Aorta (tissue), 5 donors: ENCODE results near the gene HUNK. TPM values are rescaled to one million over a fixed set of nuclear protein-coding genes. Genes with fewer than 3 reads are reported as not detected.

Source experiments
- ATAC-seq: fragments of 200-7000 bp; cut with Tn5 transposase; one replicate; pipeline ENCODE4 v1.9.1; 2022; ENCODE audit warnings: moderate library complexity; ENCODE audit not compliant: low FRiP score
- DNase-seq, 2 donors: peaks; one replicate each; pipeline ENCODE4 v3.0.0-alpha.2; 2020
- H3K27ac ChIP-seq, 2 donors: one replicate each; pipeline ENCODE4 v1.5.1; 2013; ENCODE audit warnings: low read length in 2 of 2, mild to moderate bottlenecking in 2 of 2, moderate library complexity in 2 of 2, control low read depth in 1 of 2, inconsistent platforms in 1 of 2, low read depth in 1 of 2
- H3K27me3 ChIP-seq, 2 donors: one replicate each; pipeline ENCODE4 v1.6.1; 2013; ENCODE audit warnings: control low read depth in 1 of 2, low read length in 1 of 2, mild to moderate bottlenecking in 1 of 2, moderate library complexity in 1 of 2; ENCODE audit not compliant: insufficient read depth in 2 of 2, control insufficient read depth in 1 of 2
- H3K36me3 ChIP-seq, 2 donors: one replicate each; pipeline ENCODE4 v1.6.1; 2013; ENCODE audit warnings: control low read depth in 1 of 2, low read length in 1 of 2, mild to moderate bottlenecking in 1 of 2; ENCODE audit not compliant: insufficient read depth in 2 of 2, control insufficient read depth in 1 of 2
- H3K4me1 ChIP-seq, 2 donors: one replicate each; pipeline ENCODE4 v1.6.1; 2013; ENCODE audit warnings: low read length in 2 of 2, control low read depth in 1 of 2, mild to moderate bottlenecking in 1 of 2, moderate library complexity in 1 of 2; ENCODE audit not compliant: insufficient read depth in 2 of 2, control insufficient read depth in 1 of 2
- H3K4me3 ChIP-seq, 2 donors: one replicate each; pipeline ENCODE4 v1.5.1; 2013; ENCODE audit warnings: low read length in 2 of 2, control low read depth in 1 of 2, mild to moderate bottlenecking in 1 of 2
- H3K9me3 ChIP-seq: one replicate; pipeline ENCODE4 v1.6.1; 2013; ENCODE audit warnings: mild to moderate bottlenecking, low read length; ENCODE audit not compliant: control insufficient read depth
- whole genome bisulfite sequencing, 2 donors: extraction: QIAGEN DNeasy Blood & Tissue Kit; methylation state at CpG; one replicate each; pipeline ENCODE4 v1.1.7; 2013; 5-methylcytosine and 5-hydroxymethylcytosine counted together
- intact Hi-C, 2 donors: fragments of 100-400 bp; cut with DNase I; formaldehyde crosslinking; loops; one replicate each; pipeline versions ENCODE4 v1.14.2 to v1.15.0; 2022
- polyA plus RNA-seq, 2 donors: library from polyadenylated mRNA; stranded (reverse); fragments of 200-250 nt; gene quantifications; one replicate each; pipeline ENCODE4 v1.2.3, GENCODE V29; 2013
- total RNA-seq, 2 donors: library from RNA; stranded (reverse); fragmentation: NEBNext Ultra II Directional; extraction: Animal tissue kit (Norgen Biotek cat#: 25700); gene quantifications; one replicate each; pipeline ENCODE4 v1.2.1, GENCODE V29; 2021
- donor health status: healthy with polysubstance abuse.
- donor health status: Bipolar disorder and iron deficiency.
- donor health status: DM: no; HTN: no; CAD: no.
- donor health status: DM: no; HTN: no; CAD: no.
- donor health status: DM: yes; HTN: yes; CAD: no.

Gene HUNK
- total and polyA plus RNA-seq, 4 donors, result 0.13 to 5.2 (median 0.45) TPM; not detected in 1

- H3K27me3 ChIP-seq, result no peaks in the 10 kb centered on the region
- H3K9me3 ChIP-seq, result no peaks in the 10 kb centered on the region
- ATAC-seq, result no peak
- no peaks in the 10 kb centered on the region for H3K36me3 ChIP-seq
- no peak overlapping the region for H3K27ac ChIP-seq
- 92 to 95% methylated on average over 10 of the region's 10 CpGs for WGBS, 2 donors
- intact Hi-C loops, result no loop called here
- no peaks in the 10 kb centered on the region for H3K4me1 ChIP-seq
- DNase-seq, result no peak
- H3K4me3 ChIP-seq, result no peak overlapping the region
Observed at GRCh38 chr21:32043458-32043857, 170.6 kb downstream of the HUNK start.

GRCh38 chr21:32044205-32045180 is 171.7 kb downstream of the HUNK start:
- WGBS, 2 donors, result 65 to 69% methylated on average over 25 of the region's 25 CpGs
- ATAC-seq (no peak), DNase-seq (no peak)
- Histone ChIP-seq H3K9me3 (no peaks in the 10 kb centered on the region), H3K27me3 (no peaks in the 10 kb centered on the region), H3K4me1 (no peaks in the 10 kb centered on the region), H3K36me3 (no peaks in the 10 kb centered on the region), H3K4me3 (no peak overlapping the region), H3K27ac (no peak overlapping the region)
- intact Hi-C loops, result no loop called here

GRCh38 chr21:32046191-32046590 is 173.4 kb downstream of the HUNK start:
- ATAC-seq, result no peak
- Histone ChIP-seq H3K4me1 (no peaks in the 10 kb centered on the region), H3K27me3 (no peaks in the 10 kb centered on the region), H3K9me3 (peaks cover 1% of the 10 kb centered on the region), H3K4me3 (no peak overlapping the region), H3K36me3 (no peaks in the 10 kb centered on the region), H3K27ac (no peak overlapping the region)
- no peak for DNase-seq
- 84 to 96% methylated on average over 5 of the region's 5 CpGs for WGBS, 2 donors
- intact Hi-C loops, result no loop called here

- Histone ChIP-seq H3K36me3 (no peaks in the 10 kb centered on the region), H3K4me1 (no peaks in the 10 kb centered on the region), H3K27me3 (no peaks in the 10 kb centered on the region), H3K27ac (no peak overlapping the region), H3K4me3 (no peak overlapping the region), H3K9me3 (peaks cover 4% of the 10 kb centered on the region)
- ATAC-seq (no peak), DNase-seq (no peak)
- intact Hi-C loops, result no loop called here
- 70 to 77% methylated on average over 4 of the region's 4 CpGs for WGBS, 2 donors
Observed at GRCh38 chr21:32048353-32048752, 175.5 kb downstream of the HUNK start.

Other genes starting within 250 kb of the HUNK start
- gene SOD1, start 213.3 kb upstream of the HUNK start, total RNA-seq, result 100 to 1,000 TPM; 167 to 176 TPM
- gene SOD1, start 213.3 kb upstream of the HUNK start, polyA plus RNA-seq, result 100 to 1,000 TPM; 329 to 479 TPM
- 10 to 100 TPM; 32.2 to 33.9 TPM for gene SCAF4, start 140.9 kb upstream of the HUNK start, total RNA-seq
- 10 to 100 TPM in 1 of 2 donors, 1 to 10 TPM in 1; 5.3 to 10.3 TPM for gene SCAF4, start 140.9 kb upstream of the HUNK start, polyA plus RNA-seq